ENCODE data around the gene MACROD2. TPM values are rescaled to one million over a fixed set of nuclear protein-coding genes. Genes with fewer than 3 reads are reported as not detected.

The MACROD2 gene
- total RNA-seq, 4 donors from 2014 or later = 12.6 to 60.3 (median 18.9) TPM

GRCh38 chr20:15100506-15101160 lies 1105.3 kb downstream of the MACROD2 start:
- no peak overlapping the region for H3K27ac ChIP-seq
- DNase-seq (ENCODE audit: low spot score in 2 of 2) = no peak
- TF ChIP-seq EP300 (IDR thresholded peaks at IDR 0.05) (no peak), POLR2A (IDR thresholded peaks at IDR 0.05) (no peak)

GRCh38 chr20:15107931-15108330 lies 1112.6 kb downstream of the MACROD2 start:
- no peak for TF ChIP-seq EP300 (IDR thresholded peaks at IDR 0.05)
- TF ChIP-seq CTCF (IDR thresholded peaks at IDR 0.05) = no peak
- no peak for TF ChIP-seq POLR2A (IDR thresholded peaks at IDR 0.05)
- TF ChIP-seq POLR2AphosphoS5 (IDR thresholded peaks at IDR 0.05) = no peak
- no peak for DNase-seq (ENCODE audit: low spot score in 2 of 2)
- WGBS = 98% methylated on average over 1 of the region's 1 CpG
- no peaks in the 10 kb centered on the region for H3K27me3 ChIP-seq
- H3K36me3 ChIP-seq = no peaks in the 10 kb centered on the region
- H3K9me3 ChIP-seq = no peaks in the 10 kb centered on the region
- no peaks in the 10 kb centered on the region for H3K4me1 ChIP-seq
- H3K4me3 ChIP-seq = no peak overlapping the region
- H3K27ac ChIP-seq = no peak overlapping the region

More at GRCh38 chr20:15100506-15101160, 1105.3 kb downstream of the MACROD2 start:
- Histone ChIP-seq H3K36me3 (no peaks in the 10 kb centered on the region), H3K9me3 (no peaks in the 10 kb centered on the region), H3K27me3 (no peaks in the 10 kb centered on the region), H3K4me1 (no peaks in the 10 kb centered on the region), H3K4me3 (no peak overlapping the region)

GRCh38 chr20:15109494-15109893 lies 1114.2 kb downstream of the MACROD2 start:
- TF ChIP-seq POLR2A (IDR thresholded peaks at IDR 0.05) = no peak
- TF ChIP-seq EP300 (IDR thresholded peaks at IDR 0.05) = no peak
- TF ChIP-seq CTCF (IDR thresholded peaks at IDR 0.05) = no peak
- TF ChIP-seq POLR2AphosphoS5 (IDR thresholded peaks at IDR 0.05) = no peak
- 90% methylated on average over 7 of the region's 7 CpGs for WGBS
- H3K9me3 ChIP-seq = no peaks in the 10 kb centered on the region

GRCh38 chr20:15111654-15112053 lies 1116.3 kb downstream of the MACROD2 start:
- no peak for DNase-seq (ENCODE audit: low spot score in 2 of 2)
- Histone ChIP-seq H3K36me3 (no peaks in the 10 kb centered on the region), H3K27me3 (no peaks in the 10 kb centered on the region), H3K4me1 (no peaks in the 10 kb centered on the region), H3K27ac (no peak overlapping the region), H3K9me3 (no peaks in the 10 kb centered on the region), H3K4me3 (no peak overlapping the region)
- no peak for TF ChIP-seq POLR2A (IDR thresholded peaks at IDR 0.05)
- no peak for TF ChIP-seq POLR2AphosphoS5 (IDR thresholded peaks at IDR 0.05)
- TF ChIP-seq EP300 (IDR thresholded peaks at IDR 0.05) = no peak
- TF ChIP-seq CTCF (IDR thresholded peaks at IDR 0.05) = no peak

More at GRCh38 chr20:15109494-15109893, 1114.2 kb downstream of the MACROD2 start:
- Histone ChIP-seq H3K27me3 (no peaks in the 10 kb centered on the region), H3K36me3 (no peaks in the 10 kb centered on the region), H3K4me3 (no peak overlapping the region), H3K27ac (no peak overlapping the region), H3K4me1 (no peaks in the 10 kb centered on the region)
- no peak for DNase-seq (ENCODE audit: low spot score in 2 of 2)

GRCh38 chr20:15113144-15113773 lies 1117.9 kb downstream of the MACROD2 start:
- no peaks in the 10 kb centered on the region for H3K9me3 ChIP-seq
- no peaks in the 10 kb centered on the region for H3K4me1 ChIP-seq
- no peak overlapping the region for H3K27ac ChIP-seq
- no peaks in the 10 kb centered on the region for H3K36me3 ChIP-seq
- no peak overlapping the region for H3K4me3 ChIP-seq
- WGBS = 73% methylated on average over 1 of the region's 1 CpG
- no peaks in the 10 kb centered on the region for H3K27me3 ChIP-seq
- no peak for DNase-seq (ENCODE audit: low spot score in 2 of 2)
- TF ChIP-seq CTCF (IDR thresholded peaks at IDR 0.05) (no peak), EP300 (IDR thresholded peaks at IDR 0.05) (no peak), POLR2A (IDR thresholded peaks at IDR 0.05) (no peak), POLR2AphosphoS5 (IDR thresholded peaks at IDR 0.05) (no peak)

All from suprapubic skin (tissue), 4 donors.